SK-N-SH (cell line): ENCODE results near the gene GLOD5. TPM values are rescaled to one million over a fixed set of nuclear protein-coding genes. Genes with fewer than 3 reads are reported as not detected.

Experiments
- CTCF ChIA-PET: fragments of 300-600, 350-600 bp; formaldehyde crosslinking; extraction: SDS; loops from one replicate; lab custom pipeline; 2021; lab: Yijun Ruan, JAX
- POLR2A ChIA-PET: fragments of 350-600 bp; sonication (Branson Sonifier 250); formaldehyde crosslinking; extraction: SDS; loops from one replicate; lab custom pipeline; 2020; ENCODE audit warnings: antibody characterized with exemption, inconsistent platforms; lab: Yijun Ruan, JAX
- DNase-seq: peaks from one replicate; pipeline ENCODE4 v3.0.0; 2012
- H2AFZ ChIP-seq: fragments of 200-600 bp; sonication (generic); 2 replicates; pipeline ENCODE4 v1.8.1; 2016; ENCODE audit warnings: antibody characterized with exemption, mild to moderate bottlenecking, low read depth
- H3F3A ChIP-seq: fragments of 200-600 bp; sonication (generic); replicated peaks from 2 replicates; pipeline ENCODE3; 2016; ENCODE audit warnings: antibody characterized with exemption, mild to moderate bottlenecking; ENCODE audit not compliant: insufficient read depth
- H3K27ac ChIP-seq, 2 experiments: fragments of 200-500 bp in 1 of 2; fragments of 200-600 bp in 1 of 2; sonication (Bioruptor generic) in 1 of 2; sonication (generic), shearing (Covaris generic) in 1 of 2; 2 replicates each; pipeline versions ENCODE4 v1.5.1 to v1.6.1; 2014 to 2016; ENCODE audit warnings: low read depth in 2 of 2, inconsistent platforms in 1 of 2, low read length in 1 of 2, mild to moderate bottlenecking in 1 of 2, mixed read lengths in 1 of 2
- H3K27me3 ChIP-seq: fragments of 200-600 bp; sonication (generic), shearing (Covaris generic); 2 replicates; pipeline ENCODE4 v1.6.1; 2016; ENCODE audit warnings: mixed run types; ENCODE audit not compliant: insufficient read depth
- H3K36me3 ChIP-seq, 2 experiments: fragments of 200-500 bp in 1 of 2; fragments of 200-600 bp in 1 of 2; sonication (Bioruptor generic) in 1 of 2; sonication (generic) in 1 of 2; replicated peaks in 1 of 2; 2 replicates each; pipeline versions ENCODE3 to v1.5.1; 2014 to 2016; ENCODE audit warnings: low read length in 1 of 2, mild to moderate bottlenecking in 1 of 2; ENCODE audit not compliant: insufficient read depth in 2 of 2, control insufficient read depth in 1 of 2
- H3K4me1 ChIP-seq, 2 experiments: fragments of 200-500 bp in 1 of 2; fragments of 200-600 bp in 1 of 2; sonication (Bioruptor generic) in 1 of 2; sonication (generic), shearing (Covaris generic) in 1 of 2; 2 replicates each; pipeline versions ENCODE4 v1.5.1 to v1.6.1; 2014 to 2016; ENCODE audit warnings: low read depth in 1 of 2, low read length in 1 of 2, mixed run types in 1 of 2; ENCODE audit not compliant: insufficient read depth in 2 of 2, control insufficient read depth in 1 of 2
- H3K4me2 ChIP-seq: fragments of 200-600 bp; sonication (generic), shearing (Covaris generic); 2 replicates; pipeline ENCODE4 v1.6.1; 2017; ENCODE audit warnings: mixed run types
- H3K4me3 ChIP-seq, 2 experiments: fragments of 200-500 bp in 1 of 2; fragments of 200-600 bp in 1 of 2; sonication (Bioruptor generic) in 1 of 2; sonication (generic), shearing (Covaris generic) in 1 of 2; 2 replicates each; pipeline versions ENCODE4 v1.5.1 to v1.8.1; 2014 to 2016; ENCODE audit warnings: low read depth in 2 of 2, inconsistent platforms in 1 of 2, low read length in 1 of 2, mild to moderate bottlenecking in 1 of 2, mixed read lengths in 1 of 2, moderate library complexity in 1 of 2
- H3K79me2 ChIP-seq: fragments of 200-600 bp; sonication (generic); 2 replicates; pipeline ENCODE4 v1.8.1; 2017; ENCODE audit warnings: mild to moderate bottlenecking; ENCODE audit not compliant: insufficient read depth
- H3K9ac ChIP-seq: fragments of 200-600 bp; sonication (generic); 2 replicates; pipeline ENCODE4 v1.6.1; 2017; ENCODE audit warnings: mixed run types
- H3K9me2 ChIP-seq: fragments of 200-600 bp; sonication (generic); 2 replicates; pipeline ENCODE4 v1.6.1; 2017; ENCODE audit warnings: mixed run types
- H3K9me3 ChIP-seq: fragments of 200-600 bp; sonication (generic); 2 replicates; pipeline ENCODE4 v1.6.1; 2017; ENCODE audit warnings: mixed run types, mild to moderate bottlenecking, moderate library complexity
- H4K20me1 ChIP-seq: fragments of 200-600 bp; sonication (generic); 2 replicates; pipeline ENCODE4 v1.6.1; 2017; ENCODE audit warnings: mild to moderate bottlenecking, mixed run types; ENCODE audit not compliant: insufficient read depth
- ELF1 ChIP-seq: IDR thresholded peaks from 2 replicates; pipeline ENCODE4 v1.4.0; 2012
- EZH2phosphoT487 ChIP-seq: fragments of 200-600 bp; sonication (generic); IDR thresholded peaks from 2 replicates; pipeline ENCODE4 v1.6.1; 2017; ENCODE audit warnings: low read depth, mixed run types, mild to moderate bottlenecking, antibody characterized with exemption, moderate library complexity, borderline replicate concordance
- MXI1 ChIP-seq: IDR thresholded peaks from 2 replicates; pipeline ENCODE4 v1.6.1; 2012; ENCODE audit warnings: mild to moderate bottlenecking, low read depth, low read length, improper control_type of control experiment
- RAD21 ChIP-seq: IDR thresholded peaks from 2 replicates; pipeline ENCODE4 v1.6.1; 2012; ENCODE audit warnings: mild to moderate bottlenecking, low read length
- RXRA ChIP-seq: IDR thresholded peaks from 2 replicates; pipeline ENCODE4 v1.4.0; 2012; ENCODE audit warnings: low read depth, mild to moderate bottlenecking, borderline replicate concordance
- TAF1 ChIP-seq: IDR thresholded peaks from 2 replicates; pipeline ENCODE4 v1.6.1; 2012; ENCODE audit warnings: low read depth, mild to moderate bottlenecking, low read length, moderate library complexity, borderline replicate concordance
- TCF12 ChIP-seq: IDR thresholded peaks from 2 replicates; pipeline ENCODE4 v1.4.0; 2012
- TEAD4 ChIP-seq: IDR thresholded peaks from 2 replicates; pipeline ENCODE4 v1.4.0; 2012; ENCODE audit warnings: mild to moderate bottlenecking, borderline replicate concordance; ENCODE audit not compliant: insufficient read depth
- WGBS: methylation state at CpG from one replicate; pipeline ENCODE4 v1.1.6; 2017; ENCODE audit warnings: low lambda C conversion rate; 5-methylcytosine and 5-hydroxymethylcytosine counted together
- polyA plus RNA-seq, 3 experiments: library from polyadenylated mRNA; depleted of rRNA; stranded (reverse); fragments of >200 nt; gene quantifications; 2 replicates each; pipeline ENCODE4 v1.2.3, GENCODE V29; 2012
- TF ChIP-seq, protein P1 (sequence below): IDR thresholded peaks from 2 replicates; pipeline ENCODE4 v1.4.0; 2012; ENCODE audit warnings: low read depth, borderline replicate concordance
- TF ChIP-seq, protein P2 (sequence below): IDR thresholded peaks from 2 replicates; pipeline ENCODE4 v1.4.0; 2012; ENCODE audit warnings: low read depth
- TF ChIP-seq, protein P3 (sequence below): IDR thresholded peaks from 2 replicates; pipeline ENCODE4; 2012
- TF ChIP-seq, protein P4 (sequence below): IDR thresholded peaks from 2 replicates; pipeline ENCODE4 v1.6.1; 2012; ENCODE audit warnings: mild to moderate bottlenecking, low read depth, low read length, moderate library complexity

GLOD5 gene
- polyA plus RNA-seq, 1 of the 3 experiments (the other 2 are of a cell fraction): not detected

DNA sequence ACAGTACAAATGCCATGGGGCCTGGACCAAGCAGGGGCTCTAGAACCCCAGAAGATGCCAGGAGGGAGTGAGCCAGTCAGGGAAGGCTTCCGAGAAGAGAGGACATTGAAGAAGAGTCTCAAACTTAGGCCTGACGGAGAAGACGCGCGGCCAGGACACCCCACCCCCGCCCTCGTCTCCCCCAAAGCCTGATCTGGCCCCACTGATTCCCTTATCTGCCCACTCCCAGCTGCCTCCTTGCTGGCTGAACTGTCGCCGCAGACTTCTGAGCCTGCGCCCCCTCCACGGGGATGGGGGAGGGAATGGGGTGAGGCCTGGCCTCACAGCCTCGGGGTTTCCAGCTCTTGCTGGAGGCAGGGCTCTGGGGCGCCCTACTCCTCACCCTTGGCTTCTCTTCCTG, 21.2 kb downstream of the GLOD5 start:
- TF ChIP-seq, protein P1, sequence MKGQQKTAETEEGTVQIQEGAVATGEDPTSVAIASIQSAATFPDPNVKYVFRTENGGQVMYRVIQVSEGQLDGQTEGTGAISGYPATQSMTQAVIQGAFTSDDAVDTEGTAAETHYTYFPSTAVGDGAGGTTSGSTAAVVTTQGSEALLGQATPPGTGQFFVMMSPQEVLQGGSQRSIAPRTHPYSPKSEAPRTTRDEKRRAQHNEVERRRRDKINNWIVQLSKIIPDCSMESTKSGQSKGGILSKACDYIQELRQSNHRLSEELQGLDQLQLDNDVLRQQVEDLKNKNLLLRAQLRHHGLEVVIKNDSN: no peak
- TF ChIP-seq, protein P2, sequence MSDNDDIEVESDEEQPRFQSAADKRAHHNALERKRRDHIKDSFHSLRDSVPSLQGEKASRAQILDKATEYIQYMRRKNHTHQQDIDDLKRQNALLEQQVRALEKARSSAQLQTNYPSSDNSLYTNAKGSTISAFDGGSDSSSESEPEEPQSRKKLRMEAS: no peak
- no peak for TF ChIP-seq TAF1
- no peak for TF ChIP-seq ELF1
- no peak for TF ChIP-seq TCF12
- no peak for TF ChIP-seq RAD21
- WGBS: 49% methylated on average over 8 of the region's 13 CpGs

DNA sequence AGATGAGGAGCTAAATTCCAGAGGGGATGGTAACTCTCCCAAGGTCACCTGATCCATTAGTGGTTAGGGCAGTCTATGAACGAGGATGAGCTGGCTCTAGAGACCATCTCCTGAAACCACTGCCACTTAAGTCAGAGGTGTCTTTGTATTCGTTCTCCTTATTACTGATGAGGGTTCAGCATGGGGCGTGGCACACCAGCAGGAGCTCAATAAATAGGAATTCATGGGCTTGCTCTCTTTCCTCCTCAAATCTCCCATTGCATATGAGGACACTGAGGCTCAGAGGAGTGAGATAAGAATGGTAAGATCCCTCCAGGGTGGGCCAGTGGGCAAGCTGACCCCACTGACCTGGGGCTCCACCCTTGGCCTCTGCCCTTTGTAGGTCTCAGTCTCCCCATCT, 23.2 kb downstream of the GLOD5 start:
- WGBS: 25% methylated on average over 3 of the region's 3 CpGs

More for the DNA sequence above, 21.2 kb downstream of the GLOD5 start:
- Histone ChIP-seq H2AFZ (no peak overlapping the region), H3K36me3 (no peaks in the 10 kb centered on the region), H3K9ac (no peak overlapping the region), H3K79me2 (no peaks in the 10 kb centered on the region), H3K27me3 (peaks cover 14% of the 10 kb centered on the region; the same call in 1 of the 2 replicates), H3K9me3 (no peaks in the 10 kb centered on the region), H3K9me2 (no peaks in the 10 kb centered on the region), H3K4me3 (no peak overlapping the region), H3K4me2 (no peak overlapping the region), H3F3A (no peaks in the 10 kb centered on the region), H3K4me1 (no peaks in the 10 kb centered on the region), H4K20me1 (no peaks in the 10 kb centered on the region), H3K27ac (no peak overlapping the region)
- ChIA-PET POLR2A (no interaction called here), CTCF (no interaction called here)
- no peak for DNase-seq

More for the DNA sequence above, 23.2 kb downstream of the GLOD5 start:
- Histone ChIP-seq H3K4me2 (no peak overlapping the region), H3K27me3 (peaks cover 23% of the 10 kb centered on the region; the same call in 1 of the 2 replicates), H3K79me2 (no peaks in the 10 kb centered on the region), H3F3A (no peaks in the 10 kb centered on the region), H3K27ac (no peak overlapping the region), H4K20me1 (no peaks in the 10 kb centered on the region), H3K36me3 (no peaks in the 10 kb centered on the region), H3K9me3 (no peaks in the 10 kb centered on the region), H3K9me2 (no peaks in the 10 kb centered on the region), H3K4me3 (no peak overlapping the region), H3K9ac (no peak overlapping the region), H2AFZ (no peak overlapping the region), H3K4me1 (no peaks in the 10 kb centered on the region)
- ChIA-PET CTCF (interaction anchor here (1.5 kb wide), 1 partner anchor 9 kb away, joined by 4 read pairs; no protein-coding TSS in a partner anchor), POLR2A (no interaction called here)
- DNase-seq: no peak
- no peak for TF ChIP-seq TAF1
- TF ChIP-seq RXRA: no peak
- TF ChIP-seq EZH2phosphoT487: no peak
- TF ChIP-seq, protein P3, sequence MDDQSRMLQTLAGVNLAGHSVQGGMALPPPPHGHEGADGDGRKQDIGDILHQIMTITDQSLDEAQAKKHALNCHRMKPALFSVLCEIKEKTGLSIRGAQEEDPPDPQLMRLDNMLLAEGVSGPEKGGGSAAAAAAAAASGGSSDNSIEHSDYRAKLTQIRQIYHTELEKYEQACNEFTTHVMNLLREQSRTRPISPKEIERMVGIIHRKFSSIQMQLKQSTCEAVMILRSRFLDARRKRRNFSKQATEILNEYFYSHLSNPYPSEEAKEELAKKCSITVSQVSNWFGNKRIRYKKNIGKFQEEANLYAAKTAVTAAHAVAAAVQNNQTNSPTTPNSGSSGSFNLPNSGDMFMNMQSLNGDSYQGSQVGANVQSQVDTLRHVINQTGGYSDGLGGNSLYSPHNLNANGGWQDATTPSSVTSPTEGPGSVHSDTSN: no peak
- TF ChIP-seq MXI1: no peak
- TF ChIP-seq, protein P4, sequence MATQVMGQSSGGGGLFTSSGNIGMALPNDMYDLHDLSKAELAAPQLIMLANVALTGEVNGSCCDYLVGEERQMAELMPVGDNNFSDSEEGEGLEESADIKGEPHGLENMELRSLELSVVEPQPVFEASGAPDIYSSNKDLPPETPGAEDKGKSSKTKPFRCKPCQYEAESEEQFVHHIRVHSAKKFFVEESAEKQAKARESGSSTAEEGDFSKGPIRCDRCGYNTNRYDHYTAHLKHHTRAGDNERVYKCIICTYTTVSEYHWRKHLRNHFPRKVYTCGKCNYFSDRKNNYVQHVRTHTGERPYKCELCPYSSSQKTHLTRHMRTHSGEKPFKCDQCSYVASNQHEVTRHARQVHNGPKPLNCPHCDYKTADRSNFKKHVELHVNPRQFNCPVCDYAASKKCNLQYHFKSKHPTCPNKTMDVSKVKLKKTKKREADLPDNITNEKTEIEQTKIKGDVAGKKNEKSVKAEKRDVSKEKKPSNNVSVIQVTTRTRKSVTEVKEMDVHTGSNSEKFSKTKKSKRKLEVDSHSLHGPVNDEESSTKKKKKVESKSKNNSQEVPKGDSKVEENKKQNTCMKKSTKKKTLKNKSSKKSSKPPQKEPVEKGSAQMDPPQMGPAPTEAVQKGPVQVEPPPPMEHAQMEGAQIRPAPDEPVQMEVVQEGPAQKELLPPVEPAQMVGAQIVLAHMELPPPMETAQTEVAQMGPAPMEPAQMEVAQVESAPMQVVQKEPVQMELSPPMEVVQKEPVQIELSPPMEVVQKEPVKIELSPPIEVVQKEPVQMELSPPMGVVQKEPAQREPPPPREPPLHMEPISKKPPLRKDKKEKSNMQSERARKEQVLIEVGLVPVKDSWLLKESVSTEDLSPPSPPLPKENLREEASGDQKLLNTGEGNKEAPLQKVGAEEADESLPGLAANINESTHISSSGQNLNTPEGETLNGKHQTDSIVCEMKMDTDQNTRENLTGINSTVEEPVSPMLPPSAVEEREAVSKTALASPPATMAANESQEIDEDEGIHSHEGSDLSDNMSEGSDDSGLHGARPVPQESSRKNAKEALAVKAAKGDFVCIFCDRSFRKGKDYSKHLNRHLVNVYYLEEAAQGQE: no peak
- TF ChIP-seq TEAD4: no peak
